Measurements from ENCODE around the gene SLC25A27. TPM values are rescaled to one million over a fixed set of nuclear protein-coding genes. Genes with fewer than 3 reads are reported as not detected.

Gene SLC25A27
- total RNA-seq, 1 donor from 2014 or later: 4.7 TPM

GRCh38 chr6:46648869-46649492 lies 3.8 kb upstream of the SLC25A27 start:
- no peak overlapping the region for H3K27ac Mint-ChIP-seq (ENCODE audit: unreplicated experiment)
- H3K4me1 Mint-ChIP-seq (ENCODE audit: unreplicated experiment): peaks cover 12% of the 10 kb centered on the region
- TF ChIP-seq, protein P1, sequence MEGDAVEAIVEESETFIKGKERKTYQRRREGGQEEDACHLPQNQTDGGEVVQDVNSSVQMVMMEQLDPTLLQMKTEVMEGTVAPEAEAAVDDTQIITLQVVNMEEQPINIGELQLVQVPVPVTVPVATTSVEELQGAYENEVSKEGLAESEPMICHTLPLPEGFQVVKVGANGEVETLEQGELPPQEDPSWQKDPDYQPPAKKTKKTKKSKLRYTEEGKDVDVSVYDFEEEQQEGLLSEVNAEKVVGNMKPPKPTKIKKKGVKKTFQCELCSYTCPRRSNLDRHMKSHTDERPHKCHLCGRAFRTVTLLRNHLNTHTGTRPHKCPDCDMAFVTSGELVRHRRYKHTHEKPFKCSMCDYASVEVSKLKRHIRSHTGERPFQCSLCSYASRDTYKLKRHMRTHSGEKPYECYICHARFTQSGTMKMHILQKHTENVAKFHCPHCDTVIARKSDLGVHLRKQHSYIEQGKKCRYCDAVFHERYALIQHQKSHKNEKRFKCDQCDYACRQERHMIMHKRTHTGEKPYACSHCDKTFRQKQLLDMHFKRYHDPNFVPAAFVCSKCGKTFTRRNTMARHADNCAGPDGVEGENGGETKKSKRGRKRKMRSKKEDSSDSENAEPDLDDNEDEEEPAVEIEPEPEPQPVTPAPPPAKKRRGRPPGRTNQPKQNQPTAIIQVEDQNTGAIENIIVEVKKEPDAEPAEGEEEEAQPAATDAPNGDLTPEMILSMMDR (IDR thresholded peaks at IDR 0.05; ENCODE audit: unreplicated experiment): no peak
- H3K27me3 Mint-ChIP-seq (ENCODE audit: unreplicated experiment): peaks cover under 1% of the 10 kb centered on the region
- no peaks in the 10 kb centered on the region for H3K36me3 Mint-ChIP-seq (ENCODE audit: low read depth, unreplicated experiment)
- no peak overlapping the region for H3K4me3 Mint-ChIP-seq (ENCODE audit: unreplicated experiment)
- no peak for DNase-seq (ENCODE audit: low spot score)
- no peaks in the 10 kb centered on the region for H3K9me3 Mint-ChIP-seq (ENCODE audit: unreplicated experiment)

DNA sequence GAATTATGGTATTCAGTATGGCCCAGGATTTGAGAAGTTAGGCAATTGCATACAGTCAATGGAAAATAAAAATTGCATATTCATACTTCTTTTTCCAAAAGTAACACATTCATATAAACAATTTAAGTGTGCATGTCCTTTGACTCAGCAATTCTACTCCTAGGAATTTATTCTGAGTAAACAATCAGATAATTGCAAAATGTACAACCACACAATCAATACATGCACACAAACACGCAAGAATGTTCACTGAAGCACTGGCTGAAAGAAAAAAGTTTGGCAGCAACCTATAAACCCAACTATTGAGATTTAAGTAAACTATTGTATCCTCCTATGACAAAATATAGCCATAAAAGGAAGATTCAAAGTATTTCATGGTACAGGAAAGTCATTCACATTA lies 1.8 kb upstream of the SLC25A27 start:
- Mint-ChIP-seq H3K9me3 (ENCODE audit: unreplicated experiment) (no peaks in the 10 kb centered on the region), H3K36me3 (ENCODE audit: low read depth, unreplicated experiment) (no peaks in the 10 kb centered on the region), H3K4me3 (ENCODE audit: unreplicated experiment) (no peak overlapping the region), H3K27ac (ENCODE audit: unreplicated experiment) (no peak overlapping the region), H3K4me1 (ENCODE audit: unreplicated experiment) (peaks cover 14% of the 10 kb centered on the region), H3K27me3 (ENCODE audit: unreplicated experiment) (no peaks in the 10 kb centered on the region)
- DNase-seq (ENCODE audit: low spot score): no peak
- TF ChIP-seq, protein P1 (IDR thresholded peaks at IDR 0.05; ENCODE audit: unreplicated experiment): no peak

DNA sequence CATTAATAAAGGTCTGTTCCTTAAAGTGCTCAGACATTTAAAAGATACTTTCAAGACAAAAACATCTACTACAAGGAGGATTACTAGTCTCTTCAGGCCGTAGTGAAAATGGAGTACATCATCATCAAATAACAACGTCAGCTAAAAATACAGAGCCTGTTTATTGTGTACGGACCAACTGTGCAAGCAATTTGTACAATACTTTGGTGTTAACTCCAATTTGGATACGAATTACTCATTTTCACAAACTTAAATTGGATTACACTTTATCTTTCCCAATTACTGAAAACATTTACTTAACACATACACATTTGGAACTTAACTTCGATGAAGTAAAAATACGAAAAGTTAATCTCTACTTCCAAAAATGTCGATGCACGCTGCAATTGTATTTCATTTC lies 959 bp upstream of the SLC25A27 start:
- Mint-ChIP-seq H3K4me1 (ENCODE audit: unreplicated experiment) (peaks cover 14% of the 10 kb centered on the region), H3K27me3 (ENCODE audit: unreplicated experiment) (no peaks in the 10 kb centered on the region), H3K4me3 (ENCODE audit: unreplicated experiment) (peak overlapping the region; percentile 96), H3K9me3 (ENCODE audit: unreplicated experiment) (no peaks in the 10 kb centered on the region), H3K27ac (ENCODE audit: unreplicated experiment) (no peak overlapping the region), H3K36me3 (ENCODE audit: low read depth, unreplicated experiment) (no peaks in the 10 kb centered on the region)
- TF ChIP-seq, protein P1 (IDR thresholded peaks at IDR 0.05; ENCODE audit: unreplicated experiment): no peak
- no peak for DNase-seq (ENCODE audit: low spot score)

- Mint-ChIP-seq H3K36me3 (ENCODE audit: low read depth, unreplicated experiment) (no peaks in the 10 kb centered on the region), H3K27ac (ENCODE audit: unreplicated experiment) (no peak overlapping the region), H3K4me1 (ENCODE audit: unreplicated experiment) (peaks cover 14% of the 10 kb centered on the region), H3K27me3 (ENCODE audit: unreplicated experiment) (no peaks in the 10 kb centered on the region), H3K9me3 (ENCODE audit: unreplicated experiment) (no peaks in the 10 kb centered on the region), H3K4me3 (ENCODE audit: unreplicated experiment) (peak overlapping the region; percentile 96)
- no peak for DNase-seq (ENCODE audit: low spot score)
- TF ChIP-seq, protein P1 (IDR thresholded peaks at IDR 0.05; ENCODE audit: unreplicated experiment): no peak
Observed at GRCh38 chr6:46652232-46652602, 558 bp upstream of the SLC25A27 start.

DNA sequence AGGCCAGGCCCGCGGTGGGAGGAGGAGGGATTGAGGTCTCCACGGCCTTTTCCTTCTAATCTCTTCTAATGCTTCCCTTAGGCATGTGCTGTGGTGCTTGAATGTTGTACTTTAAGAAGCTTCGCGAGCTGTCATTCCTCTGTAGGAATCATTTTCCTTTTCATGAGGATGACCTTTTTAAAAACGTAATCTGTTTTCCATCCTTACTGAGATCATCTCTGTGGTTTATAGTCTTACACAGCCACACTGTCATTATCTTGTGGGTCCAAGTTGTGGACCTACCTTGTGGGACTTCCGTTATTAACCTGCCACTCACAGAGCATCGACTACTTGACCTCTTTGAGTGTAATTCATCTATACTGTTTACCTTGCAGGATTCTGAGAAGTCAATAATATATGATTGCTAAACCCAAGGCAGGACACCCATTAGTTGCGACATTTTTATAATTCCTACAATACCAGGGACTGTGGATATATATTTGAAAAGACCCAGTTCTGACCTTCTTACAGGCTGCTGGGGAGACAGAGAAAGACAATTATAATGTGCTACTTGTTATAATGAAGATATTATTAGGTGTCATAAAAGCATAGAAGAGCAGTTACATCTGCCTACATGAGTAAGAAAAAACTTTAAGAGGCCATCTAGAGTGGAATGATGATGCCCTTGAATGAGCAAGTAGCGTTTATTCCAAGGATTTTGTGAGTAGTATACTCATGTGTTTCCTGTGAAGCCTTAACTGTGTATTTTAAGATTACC lies 842 bp downstream of the SLC25A27 start:
- Mint-ChIP-seq H3K27me3 (ENCODE audit: unreplicated experiment) (no peaks in the 10 kb centered on the region), H3K36me3 (ENCODE audit: low read depth, unreplicated experiment) (no peaks in the 10 kb centered on the region), H3K9me3 (ENCODE audit: unreplicated experiment) (no peaks in the 10 kb centered on the region), H3K4me1 (ENCODE audit: unreplicated experiment) (peaks cover 14% of the 10 kb centered on the region), H3K4me3 (ENCODE audit: unreplicated experiment) (peak overlapping the region; percentile 93), H3K27ac (ENCODE audit: unreplicated experiment) (no peak overlapping the region)
- no peak for DNase-seq (ENCODE audit: low spot score)
- TF ChIP-seq, protein P1 (IDR thresholded peaks at IDR 0.05; ENCODE audit: unreplicated experiment): no peak
